K562 (cell line): ENCODE measurements around the gene DCAF7. TPM values are rescaled to one million over a fixed set of nuclear protein-coding genes. Genes with fewer than 3 reads are reported as not detected.
A peak's percentile ranks its signal among the peaks of the same experiment; 100 is the strongest.

ENCODE experiments used
- GATA2 ChIP-seq: sonication (generic); formaldehyde crosslinking; IDR thresholded peaks from 2 replicates; pipeline ENCODE4 v1.4.0; 2020; ENCODE audit warnings: mild to moderate bottlenecking, missing genetic modification reagents
- HDAC6 ChIP-seq: IDR thresholded peaks from 2 replicates; pipeline ENCODE4 v1.6.1; 2012; ENCODE audit warnings: low read depth, mild to moderate bottlenecking, control low read depth, inconsistent platforms, low read length, moderate library complexity
- MCM2 ChIP-seq: fragments of 450-650 bp; IDR thresholded peaks from 2 replicates; pipeline ENCODE4 v1.6.1; 2017; ENCODE audit warnings: low read depth, mild to moderate bottlenecking
- RNF2 ChIP-seq: sonication (generic); IDR thresholded peaks from 2 replicates; pipeline ENCODE4 v1.6.1; 2016
- TAF9B ChIP-seq: fragments of 450-650 bp; IDR thresholded peaks from 2 replicates; pipeline ENCODE4 v1.6.1; 2018; ENCODE audit warnings: mild to moderate bottlenecking; ENCODE audit not compliant: partially characterized antibody
- ZNF592 ChIP-seq: fragments of 450-650 bp; IDR thresholded peaks from 2 replicates; pipeline ENCODE4 v1.6.1; 2017; ENCODE audit warnings: antibody characterized with exemption, mild to moderate bottlenecking
- polyA plus RNA-seq, 8 experiments: library from polyadenylated mRNA; depleted of rRNA in 4 of 8; stranded (reverse) in 5 of 8; unstranded in 3 of 8; fragments of >200 nt; fragmentation: Nextera tagmentation in 2 of 8; fragmentation: Illumina TruSeq in 1 of 8; extraction: Ambion mirVana in 2 of 8; extraction: Trizol in 1 of 8; gene quantifications; 2 replicates each; pipeline versions ENCODE4 v1.2.1 to v1.2.3, GENCODE V29; 2011 to 2014; ENCODE audit warnings: inconsistent platforms in 1 of 8, missing spikeins in 1 of 8
- total RNA-seq, 7 experiments: library from RNA; depleted of rRNA in 6 of 7; stranded (reverse); fragments of >200 nt in 6 of 7; fragmentation: Illumina TruSeq in 2 of 7; extraction: Trizol in 2 of 7; gene quantifications; 2 replicates each; pipeline versions ENCODE4 v1.2.1 to v1.2.3, GENCODE V29; 2011 to 2021; ENCODE audit warnings: low replicate concordance in 1 of 7
- TF ChIP-seq, protein P1 (sequence below): sonication (generic); formaldehyde crosslinking; IDR thresholded peaks from 2 replicates; pipeline ENCODE4 v1.8.0; 2022; ENCODE audit warnings: mild to moderate bottlenecking, missing genetic modification reagents
- TF ChIP-seq, protein P2 (sequence below), 2 experiments: fragments of 450-650 bp; formaldehyde crosslinking in 1 of 2; IDR thresholded peaks; 2 replicates each; pipeline versions ENCODE4 v1.4.0 to v1.6.1; 2014 to 2020; ENCODE audit warnings: mild to moderate bottlenecking in 2 of 2, borderline replicate concordance in 1 of 2, low read depth in 1 of 2
- TF ChIP-seq, protein P3 (sequence below): sonication (generic); formaldehyde crosslinking; IDR thresholded peaks from 2 replicates; pipeline ENCODE4 v1.8.0; 2022; ENCODE audit warnings: mild to moderate bottlenecking, low read depth, missing genetic modification reagents
- TF ChIP-seq, protein P4 (sequence below): sonication (generic); formaldehyde crosslinking; IDR thresholded peaks from 2 replicates; pipeline ENCODE4 v1.9.0; 2022; ENCODE audit warnings: mild to moderate bottlenecking, missing genetic modification reagents

DCAF7 gene
- total and polyA plus RNA-seq, 9 of the 15 experiments (the other 6 are each of a cell fraction or from before 2014, with no cell fraction given): 30.8 to 123 (median 40.2) TPM

GRCh38 chr17:63549946-63550816, at the start of gene DCAF7 (continued):
- TF ChIP-seq, protein P1, sequence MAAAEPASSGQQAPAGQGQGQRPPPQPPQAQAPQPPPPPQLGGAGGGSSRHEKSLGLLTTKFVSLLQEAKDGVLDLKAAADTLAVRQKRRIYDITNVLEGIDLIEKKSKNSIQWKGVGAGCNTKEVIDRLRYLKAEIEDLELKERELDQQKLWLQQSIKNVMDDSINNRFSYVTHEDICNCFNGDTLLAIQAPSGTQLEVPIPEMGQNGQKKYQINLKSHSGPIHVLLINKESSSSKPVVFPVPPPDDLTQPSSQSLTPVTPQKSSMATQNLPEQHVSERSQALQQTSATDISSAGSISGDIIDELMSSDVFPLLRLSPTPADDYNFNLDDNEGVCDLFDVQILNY: peak; percentile 7; the same call in 1 of the 2 replicates
- TF ChIP-seq ZNF592 (no peak), MCM2 (no peak), TAF9B (peak; percentile 52), RNF2 (peak; percentile 80), HDAC6 (no peak), GATA2 (CRISPR knock-in tag) (peak; percentile 41; the same call in 1 of the 2 replicates)
- TF ChIP-seq, protein P2, sequence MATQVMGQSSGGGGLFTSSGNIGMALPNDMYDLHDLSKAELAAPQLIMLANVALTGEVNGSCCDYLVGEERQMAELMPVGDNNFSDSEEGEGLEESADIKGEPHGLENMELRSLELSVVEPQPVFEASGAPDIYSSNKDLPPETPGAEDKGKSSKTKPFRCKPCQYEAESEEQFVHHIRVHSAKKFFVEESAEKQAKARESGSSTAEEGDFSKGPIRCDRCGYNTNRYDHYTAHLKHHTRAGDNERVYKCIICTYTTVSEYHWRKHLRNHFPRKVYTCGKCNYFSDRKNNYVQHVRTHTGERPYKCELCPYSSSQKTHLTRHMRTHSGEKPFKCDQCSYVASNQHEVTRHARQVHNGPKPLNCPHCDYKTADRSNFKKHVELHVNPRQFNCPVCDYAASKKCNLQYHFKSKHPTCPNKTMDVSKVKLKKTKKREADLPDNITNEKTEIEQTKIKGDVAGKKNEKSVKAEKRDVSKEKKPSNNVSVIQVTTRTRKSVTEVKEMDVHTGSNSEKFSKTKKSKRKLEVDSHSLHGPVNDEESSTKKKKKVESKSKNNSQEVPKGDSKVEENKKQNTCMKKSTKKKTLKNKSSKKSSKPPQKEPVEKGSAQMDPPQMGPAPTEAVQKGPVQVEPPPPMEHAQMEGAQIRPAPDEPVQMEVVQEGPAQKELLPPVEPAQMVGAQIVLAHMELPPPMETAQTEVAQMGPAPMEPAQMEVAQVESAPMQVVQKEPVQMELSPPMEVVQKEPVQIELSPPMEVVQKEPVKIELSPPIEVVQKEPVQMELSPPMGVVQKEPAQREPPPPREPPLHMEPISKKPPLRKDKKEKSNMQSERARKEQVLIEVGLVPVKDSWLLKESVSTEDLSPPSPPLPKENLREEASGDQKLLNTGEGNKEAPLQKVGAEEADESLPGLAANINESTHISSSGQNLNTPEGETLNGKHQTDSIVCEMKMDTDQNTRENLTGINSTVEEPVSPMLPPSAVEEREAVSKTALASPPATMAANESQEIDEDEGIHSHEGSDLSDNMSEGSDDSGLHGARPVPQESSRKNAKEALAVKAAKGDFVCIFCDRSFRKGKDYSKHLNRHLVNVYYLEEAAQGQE (IDR thresholded peaks at IDR 0.05; ENCODE audit: borderline replicate concordance): no peak
- TF ChIP-seq, protein P2 (CRISPR knock-in tag; IDR thresholded peaks at IDR 0.05; ENCODE audit: low read depth): peak; percentile 45; the same call in 1 of the 2 replicates
- TF ChIP-seq, protein P3, sequence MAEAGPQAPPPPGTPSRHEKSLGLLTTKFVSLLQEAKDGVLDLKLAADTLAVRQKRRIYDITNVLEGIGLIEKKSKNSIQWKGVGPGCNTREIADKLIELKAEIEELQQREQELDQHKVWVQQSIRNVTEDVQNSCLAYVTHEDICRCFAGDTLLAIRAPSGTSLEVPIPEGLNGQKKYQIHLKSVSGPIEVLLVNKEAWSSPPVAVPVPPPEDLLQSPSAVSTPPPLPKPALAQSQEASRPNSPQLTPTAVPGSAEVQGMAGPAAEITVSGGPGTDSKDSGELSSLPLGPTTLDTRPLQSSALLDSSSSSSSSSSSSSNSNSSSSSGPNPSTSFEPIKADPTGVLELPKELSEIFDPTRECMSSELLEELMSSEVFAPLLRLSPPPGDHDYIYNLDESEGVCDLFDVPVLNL: no peak
- TF ChIP-seq, protein P4, sequence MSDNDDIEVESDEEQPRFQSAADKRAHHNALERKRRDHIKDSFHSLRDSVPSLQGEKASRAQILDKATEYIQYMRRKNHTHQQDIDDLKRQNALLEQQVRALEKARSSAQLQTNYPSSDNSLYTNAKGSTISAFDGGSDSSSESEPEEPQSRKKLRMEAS: peak; percentile 80
